H7 (cell line): Measurements from ENCODE around the gene ARRDC5. TPM values are rescaled to one million over a fixed set of nuclear protein-coding genes. Genes with fewer than 3 reads are reported as not detected.
A peak's percentile ranks its signal among the peaks of the same experiment; 100 is the strongest.
"Not testable (repeated sequence)": the region's sequence is repeated elsewhere in the genome, so short reads cannot be mapped to it uniquely, and the experiment has no call there.

Source experiments
- DNase-seq: peaks from one replicate; pipeline ENCODE4 v3.0.0; 2012
- H3K27me3 ChIP-seq: 2 replicates; pipeline ENCODE4 v1.6.0; 2011; ENCODE audit warnings: mild to moderate bottlenecking, low read length; ENCODE audit not compliant: control insufficient read depth, insufficient read depth
- H3K36me3 ChIP-seq: replicated peaks from 2 replicates; pipeline ENCODE4 v1.5.1; 2011; ENCODE audit warnings: low read length; ENCODE audit not compliant: control insufficient read depth, insufficient read depth
- H3K4me3 ChIP-seq: 2 replicates; pipeline ENCODE4 v1.5.1; 2011; ENCODE audit warnings: low read depth, mild to moderate bottlenecking, control low read depth, low read length, moderate library complexity; ENCODE audit not compliant: insufficient read depth
- total RNA-seq: library from RNA; depleted of rRNA; stranded (reverse); fragments of >200 nt; shearing (Covaris generic); gene quantifications from 2 replicates; pipeline ENCODE4 v1.2.3, GENCODE V29; 2014

ARRDC5 gene
- total RNA-seq, 1 experiment from 2014 or later, result not detected

DNA sequence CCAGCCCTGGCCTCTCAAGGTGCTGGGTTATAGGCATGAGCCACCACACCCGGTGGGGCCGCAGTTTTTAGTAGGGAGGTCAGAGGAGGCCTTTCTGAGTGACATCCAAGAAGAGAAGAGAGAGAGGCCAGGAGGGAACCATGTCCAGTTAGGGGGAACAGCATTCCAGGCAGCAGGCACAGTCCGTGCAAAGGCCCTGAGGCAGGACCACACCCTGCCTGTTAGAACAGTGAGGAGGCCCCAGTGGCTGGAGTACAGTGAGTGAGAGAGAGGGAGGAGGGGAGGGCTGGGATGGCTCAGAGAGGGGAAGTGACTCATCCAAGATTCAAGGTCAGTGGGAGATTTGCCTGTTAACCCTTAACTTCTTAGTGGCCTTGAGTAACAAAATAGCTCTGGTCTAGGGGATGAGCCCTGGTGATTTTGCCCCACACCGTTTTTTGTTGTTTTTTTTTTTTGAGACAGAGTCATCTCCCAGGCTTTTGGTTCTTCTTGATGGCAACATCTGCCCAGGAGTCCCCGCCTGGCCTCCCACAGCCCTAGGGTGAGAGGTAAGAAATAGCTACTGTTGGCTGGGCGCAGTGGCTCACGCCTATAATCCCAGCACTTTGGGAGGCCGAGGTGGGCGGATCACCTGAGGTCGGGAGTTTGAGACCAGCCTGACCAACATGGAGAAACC lies 32.5 kb downstream of the ARRDC5 start:
- Histone ChIP-seq H3K4me3 (no peak overlapping the region), H3K36me3 (no peaks in the 10 kb centered on the region), H3K27me3 (no peaks in the 10 kb centered on the region)
- DNase-seq, result peak; percentile 33

DNA sequence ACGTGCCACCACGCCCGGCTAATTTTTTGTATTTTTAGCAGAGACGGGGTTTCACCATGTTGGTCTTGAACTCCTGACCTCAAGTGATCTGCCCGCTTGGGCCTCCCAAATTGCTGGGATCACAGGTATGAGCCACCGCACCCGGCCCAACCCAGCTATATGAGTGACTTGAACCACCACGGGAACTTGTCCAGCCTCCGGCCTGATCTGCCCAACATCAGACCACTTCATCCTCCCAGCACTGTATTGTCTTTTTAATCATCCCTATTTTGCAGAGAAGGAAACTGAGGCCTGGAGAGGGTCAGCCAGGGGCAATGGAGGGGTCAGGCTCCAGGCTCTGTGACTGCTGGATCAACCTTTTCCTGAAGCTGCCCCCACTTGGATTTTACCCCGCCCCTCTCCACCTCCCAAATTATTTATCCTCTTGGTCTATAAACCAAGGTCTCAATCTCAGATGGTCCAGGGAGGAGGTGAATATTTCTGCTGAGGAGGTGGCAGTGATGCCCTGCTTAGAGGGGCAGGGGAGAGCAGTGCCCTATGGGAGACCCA lies 34.3 kb downstream of the ARRDC5 start:
- H3K4me3 ChIP-seq, result no peak overlapping the region
- no peaks in the 10 kb centered on the region for H3K36me3 ChIP-seq
- DNase-seq, result no peak
- no peaks in the 10 kb centered on the region for H3K27me3 ChIP-seq

- DNase-seq, result peak; percentile 100
- Histone ChIP-seq H3K36me3 (no peaks in the 10 kb centered on the region), H3K4me3 (peak within 1 kb of the TSS; percentile 70), H3K27me3 (no peaks in the 10 kb centered on the region)
Measured at GRCh38 chr19:4867534-4868285, 35.0 kb downstream of the ARRDC5 start, which contains the start of gene PLIN3. TSS of gene PLIN3 (minus strand) at chr19:4867667. CDS start at chr19:4861394, 6,273 bp downstream.

DNA sequence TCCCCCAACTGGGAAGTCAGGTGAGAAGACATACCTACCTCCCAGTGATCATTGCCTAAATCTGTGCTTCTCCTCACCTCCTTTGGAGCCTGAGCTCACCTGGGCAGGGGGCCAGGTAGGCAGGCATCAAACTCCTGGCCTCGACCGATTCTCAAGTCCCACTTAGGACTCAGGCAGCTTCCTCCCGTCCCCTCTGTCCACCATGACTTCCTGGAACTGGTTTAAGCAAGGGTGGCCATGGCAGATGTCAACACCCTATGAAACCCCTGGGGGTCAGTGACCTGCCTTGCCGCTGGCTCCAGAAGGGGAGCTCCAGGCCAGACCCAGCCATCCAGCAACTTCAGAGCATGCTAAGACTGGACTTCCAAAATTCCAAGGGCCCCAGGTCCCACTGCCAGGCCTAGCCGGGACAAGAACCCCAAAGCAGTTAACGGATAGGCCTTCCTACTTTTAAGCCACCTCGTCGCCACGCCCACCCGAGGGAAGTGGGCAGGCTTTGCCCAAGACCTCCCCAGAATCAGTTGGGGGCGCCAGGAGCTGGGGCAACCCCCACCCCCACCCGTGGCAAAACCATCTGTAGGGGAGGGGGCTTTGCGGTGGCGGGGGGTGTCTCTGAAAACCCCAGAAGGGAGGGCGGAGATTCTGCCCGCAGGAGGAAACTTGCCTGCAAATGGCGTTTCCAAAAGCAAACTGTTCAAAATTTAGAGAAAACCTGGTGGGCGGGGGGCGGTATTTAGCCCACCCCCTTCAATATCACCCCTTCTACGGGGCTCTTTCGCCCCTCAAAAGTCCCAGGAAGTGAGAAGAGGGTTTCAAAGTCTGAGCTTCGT lies 35.9 kb downstream of the ARRDC5 start:
- DNase-seq, result peak; percentile 88
- no peaks in the 10 kb centered on the region for H3K27me3 ChIP-seq
- H3K4me3 ChIP-seq, result peak overlapping the region; percentile 70
- no peaks in the 10 kb centered on the region; the same call in 1 of the 2 replicates for H3K36me3 ChIP-seq

GRCh38 chr19:4861147-4861546 lies 41.5 kb downstream of the ARRDC5 start:
- no peak overlapping the region for H3K4me3 ChIP-seq
- H3K36me3 ChIP-seq, result peaks cover 11% of the 10 kb centered on the region
- DNase-seq, result peak; percentile 31
- no peaks in the 10 kb centered on the region for H3K27me3 ChIP-seq

GRCh38 chr19:4859697-4860096 lies 43.0 kb downstream of the ARRDC5 start:
- peak; percentile 21 for DNase-seq
- H3K36me3 ChIP-seq, result peaks cover 15% of the 10 kb centered on the region
- H3K4me3 ChIP-seq, result no peak overlapping the region
- H3K27me3 ChIP-seq, result no peaks in the 10 kb centered on the region

- not testable (repeated sequence) for DNase-seq, H3K4me3 ChIP-seq, H3K27me3 ChIP-seq
- peaks cover 23% of the 10 kb centered on the region for H3K36me3 ChIP-seq
Measured at GRCh38 chr19:4856468-4856867, 46.2 kb downstream of the ARRDC5 start.

DNA sequence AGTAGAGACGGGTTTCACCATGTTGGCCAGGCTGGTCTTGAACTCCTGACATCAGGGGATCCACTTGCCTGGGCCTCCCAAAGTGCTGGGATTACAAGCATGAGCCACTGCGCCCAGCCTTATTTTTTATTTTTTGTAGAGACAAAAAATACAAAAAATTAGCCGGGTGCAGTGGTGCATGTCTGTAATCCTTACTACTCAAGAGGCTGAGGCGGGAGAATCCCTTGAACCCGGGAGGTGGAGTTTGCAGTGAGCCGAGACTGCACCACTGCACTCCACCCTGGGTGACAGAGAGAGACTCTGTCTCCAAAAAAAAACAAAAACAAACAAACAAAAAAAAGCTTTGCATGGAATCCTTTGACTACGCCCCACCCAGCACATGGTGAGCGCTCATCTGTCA lies 49.2 kb downstream of the ARRDC5 start:
- H3K4me3 ChIP-seq, H3K27me3 ChIP-seq, DNase-seq: not testable (repeated sequence)
- peaks cover 17% of the 10 kb centered on the region for H3K36me3 ChIP-seq

DNA sequence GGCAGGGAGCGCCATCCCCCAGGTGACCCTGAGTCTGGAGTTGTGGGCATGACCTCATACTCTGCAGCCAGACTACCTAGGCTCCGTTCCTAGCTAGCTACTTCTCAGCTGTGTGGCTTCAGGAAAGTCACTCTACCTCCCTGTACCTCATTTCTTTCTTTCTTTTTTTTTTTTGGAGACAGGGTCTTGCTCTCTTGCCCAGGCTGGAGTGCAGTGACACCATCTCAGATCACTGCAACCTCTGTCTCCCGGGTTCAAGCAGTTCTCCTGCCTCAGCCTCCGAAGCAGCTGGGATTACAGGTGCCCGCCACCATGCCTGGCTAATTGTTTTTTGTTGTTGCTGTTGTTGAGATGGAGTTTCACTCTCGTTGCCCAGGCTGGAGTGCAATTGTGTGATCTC lies 50.2 kb downstream of the ARRDC5 start:
- DNase-seq, result no peak

GRCh38 chr19:4851551-4852290 lies 51.0 kb downstream of the ARRDC5 start:
- Histone ChIP-seq H3K4me3 (no peak overlapping the region), H3K36me3 (peaks cover 20% of the 10 kb centered on the region), H3K27me3 (no peaks in the 10 kb centered on the region)
- DNase-seq, result peak; percentile 97

More for the DNA sequence above, 50.2 kb downstream of the ARRDC5 start:
- H3K36me3 ChIP-seq, result peaks cover 18% of the 10 kb centered on the region
- H3K4me3 ChIP-seq, result no peak overlapping the region
- H3K27me3 ChIP-seq, result no peaks in the 10 kb centered on the region

- Histone ChIP-seq H3K4me3 (no peak overlapping the region), H3K36me3 (peaks cover 20% of the 10 kb centered on the region), H3K27me3 (no peaks in the 10 kb centered on the region)
- no peak for DNase-seq
Measured at GRCh38 chr19:4849019-4849418, 53.7 kb downstream of the ARRDC5 start.

- Histone ChIP-seq H3K4me3 (no peak overlapping the region), H3K27me3 (no peaks in the 10 kb centered on the region), H3K36me3 (peaks cover 18% of the 10 kb centered on the region)
- DNase-seq, result no peak
Measured at GRCh38 chr19:4847190-4847973, 55.3 kb downstream of the ARRDC5 start.

DNA sequence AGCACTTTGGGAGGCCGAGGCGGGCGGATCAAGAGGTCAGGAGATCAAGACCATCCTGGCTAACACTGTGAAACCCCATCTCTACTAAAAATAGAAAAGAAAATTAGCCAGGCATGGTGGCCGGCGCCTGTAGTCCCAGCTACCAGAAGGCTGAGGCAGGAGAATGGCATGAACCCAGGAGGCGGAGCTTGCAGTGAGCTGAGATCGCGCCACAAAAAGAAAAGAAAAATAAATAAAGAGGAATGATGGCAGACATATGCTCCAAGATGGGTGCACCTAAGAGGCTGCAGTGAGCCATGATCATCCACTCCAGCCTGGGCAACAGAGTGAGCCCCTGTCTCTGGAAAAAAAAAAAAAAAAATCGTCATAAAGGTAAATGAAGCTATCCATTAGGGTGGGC lies 56.7 kb downstream of the ARRDC5 start:
- H3K27me3 ChIP-seq, H3K4me3 ChIP-seq, DNase-seq: not testable (repeated sequence)
- peaks cover 16% of the 10 kb centered on the region for H3K36me3 ChIP-seq
